HG02938 (cell line): ENCODE measurements around the gene HDDC3.

Source experiments
- ATAC-seq: cut with Tn5 transposase; IDR thresholded peaks from one replicate; pipeline ENCODE4 v1.9.1; 2021; ENCODE audit warnings: mild to moderate bottlenecking, moderate library complexity; ENCODE audit not compliant: unreplicated experiment

The HDDC3 gene

DNA sequence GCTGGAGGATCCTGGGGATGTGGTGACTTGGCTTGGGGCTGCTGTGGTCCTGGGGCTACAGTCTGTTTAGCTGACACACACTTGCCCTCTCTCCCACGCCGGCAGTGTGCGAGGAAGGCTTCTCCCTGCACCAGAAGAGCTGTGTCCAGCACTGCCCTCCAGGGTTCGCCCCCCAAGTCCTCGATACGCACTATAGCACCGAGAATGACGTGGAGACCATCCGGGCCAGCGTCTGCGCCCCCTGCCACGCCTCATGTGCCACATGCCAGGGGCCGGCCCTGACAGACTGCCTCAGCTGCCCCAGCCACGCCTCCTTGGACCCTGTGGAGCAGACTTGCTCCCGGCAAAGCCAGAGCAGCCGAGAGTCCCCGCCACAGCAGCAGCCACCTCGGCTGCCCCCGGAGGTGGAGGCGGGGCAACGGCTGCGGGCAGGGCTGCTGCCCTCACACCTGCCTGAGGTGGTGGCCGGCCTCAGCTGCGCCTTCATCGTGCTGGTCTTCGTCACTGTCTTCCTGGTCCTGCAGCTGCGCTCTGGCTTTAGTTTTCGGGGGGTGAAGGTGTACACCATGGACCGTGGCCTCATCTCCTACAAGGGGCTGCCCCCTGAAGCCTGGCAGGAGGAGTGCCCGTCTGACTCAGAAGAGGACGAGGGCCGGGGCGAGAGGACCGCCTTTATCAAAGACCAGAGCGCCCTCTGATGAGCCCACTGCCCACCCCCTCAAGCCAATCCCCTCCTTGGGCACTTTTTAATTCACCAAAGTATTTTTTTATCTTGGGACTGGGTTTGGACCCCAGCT, 51.0 kb downstream of the HDDC3 start:
- ATAC-seq, result no peak

DNA sequence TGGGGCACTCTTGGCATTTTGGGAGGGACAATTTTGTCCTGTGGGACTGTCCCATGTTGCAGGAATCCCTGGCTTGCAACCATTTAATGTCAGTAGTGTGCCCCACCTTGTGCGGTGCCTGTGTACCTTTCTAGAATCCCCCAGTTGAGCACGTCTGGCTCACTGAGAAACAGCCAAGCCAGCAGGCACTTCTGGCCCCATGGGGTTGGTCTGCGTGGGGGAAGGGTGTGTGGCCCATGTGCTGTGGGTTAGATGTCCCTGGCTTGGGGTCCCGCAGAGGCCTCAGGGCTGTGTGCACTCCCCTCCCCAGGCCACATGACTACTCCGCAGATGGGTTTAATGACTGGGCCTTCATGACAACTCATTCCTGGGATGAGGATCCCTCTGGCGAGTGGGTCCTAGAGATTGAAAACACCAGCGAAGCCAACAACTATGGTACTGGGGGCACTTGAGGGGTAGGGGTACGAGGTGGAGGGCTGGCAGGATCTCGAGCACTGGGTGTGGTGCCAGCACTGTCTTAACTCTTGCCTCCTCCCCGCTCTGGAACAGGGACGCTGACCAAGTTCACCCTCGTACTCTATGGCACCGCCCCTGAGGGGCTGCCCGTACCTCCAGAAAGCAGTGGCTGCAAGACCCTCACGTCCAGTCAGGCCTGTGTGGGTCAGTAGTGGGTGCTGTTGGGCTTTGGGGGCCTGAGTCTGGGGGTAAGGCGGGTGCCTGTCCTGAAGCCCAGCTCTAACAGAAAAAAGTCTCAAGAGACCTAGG, 51.8 kb downstream of the HDDC3 start:
- no peak for ATAC-seq
